Urinary bladder (tissue), 2 donors: ENCODE results near the gene ZNF426. TPM values are rescaled to one million over a fixed set of nuclear protein-coding genes. Genes with fewer than 3 reads are reported as not detected.

ENCODE experiments used
- polyA plus RNA-seq: library from polyadenylated mRNA; stranded (reverse); fragments of 200-250 nt; gene quantifications from one replicate; pipeline ENCODE4 v1.2.3, GENCODE V29; 2013
- total RNA-seq: library from RNA; depleted of rRNA; stranded (reverse); fragments of >200 nt; gene quantifications from one replicate; pipeline ENCODE4 v1.2.3, GENCODE V29; 2014
- donor health status: healthy.

Gene ZNF426
- total and polyA plus RNA-seq, 2 donors: 6.9 to 29.8 TPM

Other genes starting within 250 kb of the ZNF426 start
- 15.2 TPM for gene ZNF699, start 228.8 kb downstream of the ZNF426 start, total RNA-seq
- 5.3 TPM for gene ZNF699, start 228.8 kb downstream of the ZNF426 start, polyA plus RNA-seq
- 64.5 TPM for gene ZNF559, start 214.5 kb downstream of the ZNF426 start, total RNA-seq
- gene ZNF559, start 214.5 kb downstream of the ZNF426 start, polyA plus RNA-seq: 20.8 TPM
- 8.6 TPM for gene ZNF177, start 175.6 kb downstream of the ZNF426 start, total RNA-seq
- 3.2 TPM for gene ZNF177, start 175.6 kb downstream of the ZNF426 start, polyA plus RNA-seq
- 30.7 TPM for gene ZNF266, start 103.1 kb downstream of the ZNF426 start, total RNA-seq
- gene ZNF266, start 103.1 kb downstream of the ZNF426 start, polyA plus RNA-seq: 23.5 TPM
- gene ZNF560, start 40.0 kb downstream of the ZNF426 start, total RNA-seq: 0.21 TPM
- 0.08 TPM for gene ZNF560, start 40.0 kb downstream of the ZNF426 start, polyA plus RNA-seq
- 80.9 TPM for gene ZNF121, start 45.9 kb upstream of the ZNF426 start, total RNA-seq
- 3.7 TPM for gene ZNF121, start 45.9 kb upstream of the ZNF426 start, polyA plus RNA-seq
- gene ZNF561, start 82.6 kb upstream of the ZNF426 start, total RNA-seq: 71.1 TPM
- gene ZNF561, start 82.6 kb upstream of the ZNF426 start, polyA plus RNA-seq: 36.6 TPM
- 58.8 TPM for gene ZNF562, start 136.5 kb upstream of the ZNF426 start, total RNA-seq
- 9.4 TPM for gene ZNF562, start 136.5 kb upstream of the ZNF426 start, polyA plus RNA-seq
- gene ZNF846, start 230.1 kb upstream of the ZNF426 start, total RNA-seq: 73.6 TPM
- gene ZNF846, start 230.1 kb upstream of the ZNF426 start, polyA plus RNA-seq: 18.0 TPM